ENCODE measurements around the gene PEX19. TPM values are rescaled to one million over a fixed set of nuclear protein-coding genes. Genes with fewer than 3 reads are reported as not detected.
A peak's percentile ranks its signal among the peaks of the same experiment; 100 is the strongest.
"Not testable (repeated sequence)": the region's sequence is repeated elsewhere in the genome, so short reads cannot be mapped to it uniquely, and the experiment has no call there.

Gene PEX19
- polyA plus RNA-seq (2012; ENCODE audit: insufficient read depth, insufficient read length): 82.2 TPM

DNA sequence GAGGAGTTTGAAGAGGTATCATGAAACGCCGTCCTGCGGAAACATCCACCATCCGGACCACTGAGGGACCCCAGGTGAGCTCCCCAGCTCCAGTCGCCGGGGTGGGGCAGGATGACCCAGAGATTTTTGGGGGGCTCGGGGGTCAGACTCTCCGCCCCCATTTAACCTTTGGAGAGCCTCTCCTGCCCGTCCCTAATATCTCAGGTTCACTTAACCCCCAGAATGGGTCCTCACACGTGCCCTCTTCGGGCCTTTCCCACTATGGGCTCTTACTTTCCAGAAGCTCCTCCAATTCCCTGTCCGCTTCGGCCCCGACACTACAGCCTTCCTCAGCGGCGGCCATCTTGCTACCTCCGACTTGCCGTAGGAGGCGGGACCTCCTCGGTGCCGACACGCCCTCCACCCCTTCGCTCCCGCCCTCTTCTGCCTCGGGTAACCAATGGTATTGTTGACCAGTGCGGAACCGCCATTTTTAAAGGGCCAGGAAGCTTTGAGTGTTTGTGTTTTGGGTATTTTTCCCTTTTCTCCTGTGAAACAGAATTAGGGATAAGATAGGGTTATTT, at the start of gene PEX19:
PEX19 (minus strand) TSS at position 352 of the 563 bp plus-strand sequence; CDS start at position 343, 9 bp downstream.
- peak; percentile 89 for DNase-seq (ENCODE audit: low read depth, low spot score)
- H3K4me3 ChIP-seq (ENCODE audit: low read length): peak within 1 kb of the TSS; percentile 96

GRCh38 chr1:160332516-160332915, 47.6 kb upstream of the PEX19 start:
- H3K4me3 ChIP-seq (ENCODE audit: low read length): no peak overlapping the region
- DNase-seq (ENCODE audit: low read depth, low spot score): no peak

GRCh38 chr1:160330119-160330518, 45.2 kb upstream of the PEX19 start:
- DNase-seq (ENCODE audit: low read depth, low spot score): no peak
- H3K4me3 ChIP-seq (ENCODE audit: low read length): no peak overlapping the region

DNA sequence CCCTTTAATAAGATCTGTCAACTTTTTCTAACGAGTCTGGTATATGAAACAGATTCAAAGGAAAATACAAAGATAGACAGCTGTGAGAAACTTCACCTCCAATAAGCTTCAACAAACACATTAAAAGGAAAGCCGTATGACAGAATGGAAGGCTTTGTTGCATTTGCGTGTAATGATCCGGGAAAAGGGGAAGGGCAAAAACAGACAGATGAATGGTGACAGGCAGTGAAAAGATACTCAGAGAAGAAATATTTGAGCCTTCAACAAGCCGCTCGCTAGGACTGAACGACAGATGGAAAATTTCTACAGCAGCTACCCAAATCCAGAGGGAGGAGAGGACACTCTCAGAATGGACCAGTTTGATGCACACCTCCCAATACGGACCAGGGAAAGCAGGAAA, 43.3 kb upstream of the PEX19 start:
- no peak overlapping the region for H3K4me3 ChIP-seq (ENCODE audit: low read length)
- DNase-seq (ENCODE audit: low read depth, low spot score): no peak

DNA sequence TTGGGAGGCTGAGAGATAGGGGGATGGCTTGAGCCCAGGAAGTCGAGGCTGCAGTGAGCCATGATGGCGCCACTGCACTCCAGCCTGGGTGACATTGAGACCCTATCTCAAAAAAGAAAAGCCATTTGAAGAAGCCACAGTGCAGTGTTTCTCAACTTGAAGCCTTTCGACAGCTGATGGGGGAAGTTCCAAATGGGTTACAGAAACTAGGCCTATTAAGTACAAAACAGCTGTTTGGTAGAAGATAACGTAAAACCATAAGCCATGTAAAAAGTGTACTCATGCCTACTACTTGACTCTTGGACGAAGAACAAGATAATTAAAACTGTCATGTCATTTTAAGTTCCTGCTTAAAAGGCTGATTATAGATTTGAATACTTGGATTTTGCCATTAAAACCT, 41.5 kb upstream of the PEX19 start:
- H3K4me3 ChIP-seq (ENCODE audit: low read length): no peak overlapping the region
- no peak for DNase-seq (ENCODE audit: low read depth, low spot score)

DNA sequence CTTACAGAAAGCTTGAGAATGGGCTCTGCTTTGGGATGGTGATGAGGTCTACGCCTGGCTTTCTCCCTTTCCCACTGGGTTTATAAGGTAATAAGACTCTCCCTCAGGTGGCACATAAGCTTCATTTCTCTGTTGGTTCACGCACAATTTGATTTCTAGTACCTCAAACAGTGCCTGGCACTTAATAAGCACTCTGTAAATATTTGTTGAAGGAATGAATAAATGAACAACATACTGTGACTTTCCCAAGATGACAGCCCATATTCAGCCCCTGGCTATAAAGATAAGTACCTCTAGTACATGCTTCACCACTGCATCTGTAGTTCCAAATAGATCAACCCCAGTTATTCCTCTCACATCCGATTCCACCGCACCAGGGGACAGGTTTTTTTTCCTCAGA, 40.3 kb upstream of the PEX19 start:
- H3K4me3 ChIP-seq (ENCODE audit: low read length): no peak overlapping the region
- no peak for DNase-seq (ENCODE audit: low read depth, low spot score)

DNA sequence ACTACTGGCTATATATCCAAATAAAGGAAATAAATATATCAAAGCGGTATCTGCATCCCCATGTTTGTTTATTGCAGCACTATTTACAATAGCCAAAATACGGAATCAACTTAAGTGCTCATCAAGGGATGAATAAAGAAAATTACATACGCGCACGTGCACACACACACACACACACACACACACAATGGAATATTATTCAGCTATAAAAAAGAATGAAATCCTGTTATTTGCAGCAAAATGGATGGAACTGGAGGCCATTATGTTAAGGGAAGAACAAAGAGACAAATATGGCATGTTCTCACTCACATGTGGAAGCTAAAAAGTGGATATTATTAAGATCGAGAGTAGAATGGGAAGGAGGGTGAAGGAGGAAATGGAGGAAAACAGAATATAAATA, 37.9 kb upstream of the PEX19 start:
- H3K4me3 ChIP-seq (ENCODE audit: low read length): no peak overlapping the region
- DNase-seq (ENCODE audit: low read depth, low spot score): no peak

- H3K4me3 ChIP-seq (ENCODE audit: low read length): no peak overlapping the region
- DNase-seq (ENCODE audit: low read depth, low spot score): no peak
These were observed 30.4 kb upstream of the PEX19 start for GRCh38 chr1:160315359-160315758.

GRCh38 chr1:160309571-160309970, 24.6 kb upstream of the PEX19 start:
- no peak for DNase-seq (ENCODE audit: low read depth, low spot score)
- H3K4me3 ChIP-seq (ENCODE audit: low read length): no peak overlapping the region

- DNase-seq (ENCODE audit: low read depth, low spot score): no peak
- H3K4me3 ChIP-seq (ENCODE audit: low read length): no peak overlapping the region
These were observed 24.2 kb upstream of the PEX19 start for GRCh38 chr1:160309185-160309557.

- DNase-seq (ENCODE audit: low read depth, low spot score): no peak
- no peak overlapping the region for H3K4me3 ChIP-seq (ENCODE audit: low read length)
These were observed 23.7 kb upstream of the PEX19 start for GRCh38 chr1:160308451-160309184.

DNA sequence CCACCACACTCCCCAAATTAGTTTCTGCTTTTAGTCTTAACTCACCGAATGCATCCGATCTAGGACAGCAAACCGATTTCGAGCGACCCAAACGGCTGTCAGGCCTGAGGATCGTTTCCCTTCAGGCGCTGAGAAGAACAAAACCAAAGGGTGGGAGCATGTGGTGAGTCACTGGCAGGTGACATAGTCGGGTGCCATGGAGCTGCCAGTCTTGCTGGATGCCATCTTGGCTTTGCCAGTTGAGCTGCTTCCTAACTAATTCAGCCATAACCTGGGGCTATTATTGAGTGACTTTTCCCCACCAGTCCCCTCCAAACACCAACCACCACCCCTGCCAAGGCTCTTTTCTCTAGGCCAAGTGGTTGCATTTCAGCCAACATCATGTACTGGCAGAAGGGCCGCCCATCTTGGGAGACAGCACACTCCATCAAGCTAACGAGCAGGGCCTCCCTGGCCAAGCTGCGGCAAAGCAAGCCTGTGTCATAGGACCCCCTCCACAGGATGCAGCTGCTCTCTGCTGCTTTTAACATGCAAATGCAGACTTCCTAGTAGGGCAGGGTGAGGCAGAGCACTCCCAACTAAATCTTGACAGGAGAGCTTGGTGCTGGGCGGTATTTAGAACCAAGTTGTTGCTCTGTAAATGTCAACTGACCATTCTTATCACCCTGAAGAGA, 22.3 kb upstream of the PEX19 start:
- DNase-seq (ENCODE audit: low read depth, low spot score): no peak
- H3K4me3 ChIP-seq (ENCODE audit: low read length): no peak overlapping the region

GRCh38 chr1:160300173-160300572, 15.2 kb upstream of the PEX19 start:
- H3K4me3 ChIP-seq (ENCODE audit: low read length): no peak overlapping the region
- DNase-seq (ENCODE audit: low read depth, low spot score): no peak

DNA sequence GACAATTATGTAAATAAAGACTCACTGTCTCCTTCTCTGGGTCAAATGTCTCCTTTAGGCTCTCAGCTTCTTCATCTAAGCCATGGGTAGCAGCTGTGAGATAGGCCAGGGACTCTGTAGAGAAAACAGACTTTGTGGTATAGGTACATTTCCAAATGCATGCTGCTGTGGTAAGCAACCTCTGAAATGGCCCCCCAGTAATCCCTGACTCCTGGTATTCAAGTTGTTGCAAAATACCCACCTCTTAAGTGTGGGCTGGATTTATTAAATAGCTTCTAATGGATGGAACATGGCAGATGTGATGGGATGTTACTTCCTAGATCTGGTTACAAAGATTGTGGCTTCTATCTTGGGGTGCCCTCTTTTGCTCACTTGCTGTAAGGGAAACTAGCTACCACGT, 11.1 kb upstream of the PEX19 start:
- H3K4me3 ChIP-seq (ENCODE audit: low read length): no peak overlapping the region
- DNase-seq (ENCODE audit: low read depth, low spot score): no peak

DNA sequence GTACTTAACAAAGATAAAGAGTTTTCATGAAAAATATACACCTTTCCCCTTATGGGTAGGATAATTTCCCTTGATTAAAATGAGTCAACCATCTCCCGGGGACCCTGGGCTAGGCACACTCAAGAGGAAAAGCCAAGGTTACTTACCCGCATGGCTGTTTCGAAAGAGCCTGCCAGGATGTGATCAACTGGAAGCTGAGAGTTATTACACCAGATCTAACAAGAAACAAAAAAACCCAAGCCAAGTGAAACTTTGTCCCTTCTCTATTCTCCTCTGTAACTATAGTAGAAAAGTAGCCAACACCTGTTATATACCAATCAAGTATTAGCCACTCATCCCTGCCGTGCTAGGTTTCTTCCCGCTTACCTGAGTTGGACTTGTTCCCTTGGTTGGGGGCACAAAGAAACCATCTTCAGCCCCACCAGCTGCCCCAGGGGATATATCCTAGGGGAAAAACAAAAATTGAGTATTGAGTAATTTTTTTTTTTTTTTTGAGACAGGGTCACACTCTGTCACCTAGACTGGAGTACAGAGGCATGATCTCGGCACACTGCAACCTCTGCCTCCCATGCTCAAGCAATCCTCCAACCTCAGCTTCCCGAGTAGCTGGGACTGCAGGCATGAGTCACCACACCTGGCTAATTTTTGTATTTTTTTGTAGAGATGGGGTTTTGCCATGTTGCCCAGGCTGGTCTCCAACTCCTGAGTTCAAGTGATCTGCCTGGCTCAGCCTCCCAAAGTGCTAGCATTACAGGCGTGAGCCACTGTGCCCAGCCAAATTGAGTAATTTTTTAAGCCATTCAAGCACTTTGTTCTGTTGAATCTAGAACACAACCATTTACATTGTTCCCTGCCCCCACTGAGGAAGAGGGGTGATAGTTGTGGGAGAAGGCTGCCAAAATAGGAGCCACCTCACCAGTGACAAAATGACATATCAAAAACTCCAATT, 8.4 kb upstream of the PEX19 start:
- no peak overlapping the region for H3K4me3 ChIP-seq (ENCODE audit: low read length)
- DNase-seq (ENCODE audit: low read depth, low spot score): no peak

DNA sequence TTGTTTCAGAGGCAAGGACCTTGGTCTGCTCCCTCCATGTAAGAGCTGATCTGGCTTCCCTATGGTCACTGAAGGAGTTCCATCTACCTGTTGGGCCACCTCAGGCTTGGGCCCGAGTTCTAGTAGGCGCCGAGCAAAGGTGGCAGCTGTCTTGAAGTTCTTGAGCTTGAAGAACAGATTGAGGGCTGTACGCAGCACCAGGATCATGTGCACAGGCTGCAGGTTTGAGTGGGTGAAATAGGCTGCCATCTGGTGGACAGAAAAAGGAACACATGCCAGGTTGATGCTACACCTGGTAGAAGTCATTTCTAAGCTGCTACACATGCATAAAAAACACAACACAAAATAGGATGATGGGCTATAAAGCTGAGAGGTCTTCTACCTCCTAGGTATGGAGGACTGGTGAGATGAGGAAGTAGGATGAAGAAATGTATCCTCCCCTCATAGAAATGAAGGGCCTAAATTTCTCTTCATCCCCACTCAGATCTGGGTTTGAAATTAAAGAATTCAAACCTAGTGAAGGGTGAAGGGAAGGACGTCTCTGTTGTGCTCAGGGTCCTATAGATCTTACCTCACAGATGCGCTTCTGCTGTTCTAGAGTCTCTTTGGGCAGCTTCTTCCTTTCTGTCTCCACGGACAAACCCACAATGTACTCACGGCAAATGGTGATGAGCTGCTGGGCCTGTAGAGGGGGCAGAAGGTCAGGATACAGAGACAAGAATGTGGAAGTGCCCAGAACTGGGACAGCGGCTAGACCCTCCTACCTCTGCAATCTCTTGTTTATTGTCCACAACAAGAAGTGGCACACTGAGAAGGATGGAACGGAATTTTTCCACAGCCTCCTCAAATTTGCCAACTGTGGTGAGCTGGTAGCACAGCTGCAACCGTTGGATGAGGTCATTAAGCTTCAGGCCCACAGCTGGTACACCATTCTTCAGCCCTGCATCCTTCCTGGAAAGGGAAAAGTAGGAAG, 6.6 kb upstream of the PEX19 start:
- peak; percentile 68 for DNase-seq (ENCODE audit: low read depth, low spot score)
- H3K4me3 ChIP-seq (ENCODE audit: low read length): no peak overlapping the region

GRCh38 chr1:160287769-160288168, 2.8 kb upstream of the PEX19 start:
- H3K4me3 ChIP-seq (ENCODE audit: low read length); DNase-seq (ENCODE audit: low read depth, low spot score): not testable (repeated sequence)

DNA sequence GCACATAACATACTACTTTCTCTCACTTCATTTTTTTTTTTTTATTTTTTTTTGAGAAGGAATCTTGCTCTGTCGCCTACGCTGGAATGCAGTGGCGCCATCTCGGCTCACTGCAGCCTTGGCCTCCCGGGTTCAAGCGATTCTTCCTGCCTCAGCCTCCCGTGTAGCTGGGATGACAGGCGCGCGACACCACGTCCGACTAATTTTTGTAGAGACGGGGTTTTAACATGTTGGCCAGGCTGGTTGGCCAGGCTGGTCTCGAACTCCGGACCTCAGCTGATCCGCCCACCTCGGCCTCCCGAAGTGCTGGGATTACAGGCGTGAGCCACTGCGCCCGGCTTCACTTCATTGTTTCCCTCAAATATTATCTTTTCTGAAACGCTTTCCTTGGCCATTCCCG, 573 bp upstream of the PEX19 start:
- peak overlapping the region; percentile 96 for H3K4me3 ChIP-seq (ENCODE audit: low read length)
- DNase-seq (ENCODE audit: low read depth, low spot score): no peak
